ENCODE measurements around the gene KLHL29.

- TF ChIP-seq, protein P1, sequence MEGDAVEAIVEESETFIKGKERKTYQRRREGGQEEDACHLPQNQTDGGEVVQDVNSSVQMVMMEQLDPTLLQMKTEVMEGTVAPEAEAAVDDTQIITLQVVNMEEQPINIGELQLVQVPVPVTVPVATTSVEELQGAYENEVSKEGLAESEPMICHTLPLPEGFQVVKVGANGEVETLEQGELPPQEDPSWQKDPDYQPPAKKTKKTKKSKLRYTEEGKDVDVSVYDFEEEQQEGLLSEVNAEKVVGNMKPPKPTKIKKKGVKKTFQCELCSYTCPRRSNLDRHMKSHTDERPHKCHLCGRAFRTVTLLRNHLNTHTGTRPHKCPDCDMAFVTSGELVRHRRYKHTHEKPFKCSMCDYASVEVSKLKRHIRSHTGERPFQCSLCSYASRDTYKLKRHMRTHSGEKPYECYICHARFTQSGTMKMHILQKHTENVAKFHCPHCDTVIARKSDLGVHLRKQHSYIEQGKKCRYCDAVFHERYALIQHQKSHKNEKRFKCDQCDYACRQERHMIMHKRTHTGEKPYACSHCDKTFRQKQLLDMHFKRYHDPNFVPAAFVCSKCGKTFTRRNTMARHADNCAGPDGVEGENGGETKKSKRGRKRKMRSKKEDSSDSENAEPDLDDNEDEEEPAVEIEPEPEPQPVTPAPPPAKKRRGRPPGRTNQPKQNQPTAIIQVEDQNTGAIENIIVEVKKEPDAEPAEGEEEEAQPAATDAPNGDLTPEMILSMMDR (IDR thresholded peaks at IDR 0.05) = no peak
- no peak for TF ChIP-seq EP300 (IDR thresholded peaks at IDR 0.05)
- TF ChIP-seq POLR2A (IDR thresholded peaks at IDR 0.05) = no peak
Observed at GRCh38 chr2:23494286-23494685, 109.3 kb downstream of the KLHL29 start.

Measured in tibial nerve (tissue), 4 donors.